HepG2 (cell line): ENCODE results near the gene COL9A3. TPM values are rescaled to one million over a fixed set of nuclear protein-coding genes. Genes with fewer than 3 reads are reported as not detected.

Experiments
- AGO1 ChIP-seq: fragments of 200-400 bp; formaldehyde crosslinking; IDR thresholded peaks from 2 replicates; pipeline ENCODE4 v1.6.1; 2017; ENCODE audit warnings: mild to moderate bottlenecking, low read depth, low read length, moderate library complexity; ENCODE audit not compliant: poor library complexity, severe bottlenecking
- ASH2L ChIP-seq: fragments of 300-600, 200-600 bp; sonication (generic); IDR thresholded peaks from 2 replicates; pipeline ENCODE4 v1.7.0; 2017; ENCODE audit warnings: low read depth, mild to moderate bottlenecking, moderate library complexity, mixed read lengths, low read length; ENCODE audit not compliant: insufficient read length
- BHLHE40 ChIP-seq: IDR thresholded peaks from 2 replicates; pipeline ENCODE4 v1.6.1; 2011; ENCODE audit warnings: low read length, improper control_type of control experiment
- HCFC1 ChIP-seq: fragments of 150-350 bp; IDR thresholded peaks from 2 replicates; pipeline ENCODE4 v1.6.1; 2014; ENCODE audit warnings: low read depth, low read length
- HOXA5 ChIP-seq: sonication (generic); formaldehyde crosslinking; IDR thresholded peaks from 2 replicates; pipeline ENCODE4 v1.4.0; 2020; ENCODE audit warnings: missing genetic modification reagents
- PRMT3 ChIP-seq: sonication (generic); formaldehyde crosslinking; IDR thresholded peaks from 2 replicates; pipeline ENCODE4 v1.8.1; 2022; ENCODE audit warnings: low read depth, mild to moderate bottlenecking, moderate library complexity, missing genetic modification reagents, borderline replicate concordance
- RBM39 ChIP-seq: fragments of 200-400 bp; formaldehyde crosslinking; IDR thresholded peaks from one replicate; pipeline ENCODE4 v1.6.1; 2018; ENCODE audit warnings: antibody characterized with exemption, mild to moderate bottlenecking, low read depth, low read length; ENCODE audit not compliant: poor library complexity, severe bottlenecking
- TGIF2 ChIP-seq: IDR thresholded peaks from 2 replicates; pipeline ENCODE4 v1.6.1; 2016; ENCODE audit warnings: control low read depth, missing compliant biosample characterization
- TMF1 ChIP-seq: sonication (generic); formaldehyde crosslinking; IDR thresholded peaks from 2 replicates; pipeline ENCODE4 v1.8.1; 2022; ENCODE audit warnings: low read depth, missing genetic modification reagents
- ZKSCAN5 ChIP-seq: sonication (generic); formaldehyde crosslinking; IDR thresholded peaks from 2 replicates; pipeline ENCODE4 v1.5.1; 2020; ENCODE audit warnings: mild to moderate bottlenecking, missing genetic modification reagents
- ZNF224 ChIP-seq: sonication (generic); formaldehyde crosslinking; IDR thresholded peaks from 2 replicates; pipeline ENCODE4 v1.5.0; 2020; ENCODE audit warnings: mild to moderate bottlenecking, missing genetic modification reagents
- ZNF335 ChIP-seq: sonication (generic); formaldehyde crosslinking; IDR thresholded peaks from 2 replicates; pipeline ENCODE4 v1.4.0; 2020; ENCODE audit warnings: missing genetic modification reagents
- ZNF570 ChIP-seq: sonication (generic); formaldehyde crosslinking; IDR thresholded peaks from 2 replicates; pipeline ENCODE4 v1.4.0; 2020; ENCODE audit warnings: mild to moderate bottlenecking, missing genetic modification reagents, borderline replicate concordance
- ZSCAN31 ChIP-seq: sonication (generic); formaldehyde crosslinking; IDR thresholded peaks from 2 replicates; pipeline ENCODE4 v1.5.0; 2020; ENCODE audit warnings: low read depth, mild to moderate bottlenecking, missing genetic modification reagents
- polyA plus RNA-seq, 8 experiments: library from polyadenylated mRNA; depleted of rRNA in 3 of 8; stranded (reverse) in 7 of 8; unstranded in 1 of 8; fragments of >200 nt; fragmentation: Illumina TruSeq in 4 of 8; extraction: Trizol in 4 of 8; gene quantifications; 2 replicates each; pipeline versions ENCODE4 v1.2.1 to v1.2.3, GENCODE V29; 2011 to 2016; ENCODE audit warnings: low read depth in 4 of 8, missing spikeins in 1 of 8, mixed read lengths in 1 of 8; ENCODE audit not compliant: insufficient read depth in 1 of 8
- total RNA-seq, 5 experiments: library from RNA; depleted of rRNA; stranded (reverse); fragments of >200 nt; fragmentation: Illumina TruSeq; extraction: Trizol; gene quantifications; 2 replicates each; pipeline ENCODE4 v1.2.3, GENCODE V29; 2016; ENCODE audit warnings: low read depth in 1 of 5
- TF ChIP-seq, protein P1 (sequence below): sonication (generic); formaldehyde crosslinking; IDR thresholded peaks from 2 replicates; pipeline ENCODE4 v1.4.0; 2020; ENCODE audit warnings: missing genetic modification reagents, borderline replicate concordance
- TF ChIP-seq, protein P2 (sequence below): sonication (generic); formaldehyde crosslinking; IDR thresholded peaks from 2 replicates; pipeline ENCODE4 v1.5.0; 2020; ENCODE audit warnings: missing genetic modification reagents, mild to moderate bottlenecking, borderline replicate concordance
- TF ChIP-seq, protein P3 (sequence below): sonication (generic); formaldehyde crosslinking; IDR thresholded peaks from 2 replicates; pipeline ENCODE4 v1.5.0; 2020; ENCODE audit warnings: mild to moderate bottlenecking, low read depth, missing genetic modification reagents, borderline replicate concordance
- TF ChIP-seq, protein P4 (sequence below): sonication (generic); formaldehyde crosslinking; IDR thresholded peaks from 2 replicates; pipeline ENCODE4 v1.5.0; 2020; ENCODE audit warnings: missing genetic modification reagents, mild to moderate bottlenecking, borderline replicate concordance
- TF ChIP-seq, protein P5 (sequence below): sonication (generic); formaldehyde crosslinking; IDR thresholded peaks from 2 replicates; pipeline ENCODE4 v1.9.0; 2021; ENCODE audit warnings: missing genetic modification reagents, mild to moderate bottlenecking, borderline replicate concordance
- TF ChIP-seq, protein P6 (sequence below): sonication (generic); formaldehyde crosslinking; IDR thresholded peaks from 2 replicates; pipeline ENCODE4 v1.9.0; 2021; ENCODE audit warnings: missing genetic modification reagents, borderline replicate concordance

COL9A3 gene
- total and polyA plus RNA-seq, 2 of the 13 experiments (the other 11 are each of a cell fraction or from before 2014, with no cell fraction given), result 155 to 204 TPM

DNA sequence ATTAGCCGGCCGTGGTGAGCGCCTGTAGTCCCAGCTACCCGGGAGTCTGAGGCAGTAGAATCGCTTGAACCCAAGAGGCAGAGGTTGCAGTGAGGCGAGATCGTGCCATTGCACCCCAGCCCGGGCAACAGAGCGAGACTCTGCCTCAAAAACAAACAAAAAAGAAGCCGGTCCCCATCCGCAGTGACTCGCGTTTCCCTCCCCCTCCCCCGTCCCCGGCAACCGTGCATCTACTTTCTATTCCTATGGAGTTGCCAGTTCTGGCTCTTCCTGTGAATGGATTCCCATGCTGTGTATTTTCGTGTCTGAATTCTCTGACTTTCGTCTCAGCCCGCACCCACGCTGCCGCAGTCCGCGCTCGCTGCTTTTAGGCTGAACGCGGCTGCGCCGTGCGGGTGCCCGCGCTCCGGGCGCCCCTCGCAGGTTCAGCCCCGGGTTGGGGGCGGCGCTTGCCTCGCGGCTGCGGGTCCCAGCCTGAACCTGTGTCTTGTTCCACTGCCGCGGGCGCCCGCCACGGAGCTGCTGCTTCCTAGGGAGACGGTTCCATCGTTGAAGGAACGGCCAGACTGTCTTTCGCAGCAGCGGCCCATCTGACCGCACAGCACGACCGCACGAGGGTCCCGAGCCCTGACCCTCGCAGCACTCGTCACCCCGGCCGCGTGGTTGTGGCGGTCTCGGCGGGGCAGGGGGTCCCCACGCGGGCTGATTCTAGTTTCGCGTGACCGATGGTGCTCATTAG lies 21.7 kb upstream of the COL9A3 start (continued):
- TF ChIP-seq, protein P1, sequence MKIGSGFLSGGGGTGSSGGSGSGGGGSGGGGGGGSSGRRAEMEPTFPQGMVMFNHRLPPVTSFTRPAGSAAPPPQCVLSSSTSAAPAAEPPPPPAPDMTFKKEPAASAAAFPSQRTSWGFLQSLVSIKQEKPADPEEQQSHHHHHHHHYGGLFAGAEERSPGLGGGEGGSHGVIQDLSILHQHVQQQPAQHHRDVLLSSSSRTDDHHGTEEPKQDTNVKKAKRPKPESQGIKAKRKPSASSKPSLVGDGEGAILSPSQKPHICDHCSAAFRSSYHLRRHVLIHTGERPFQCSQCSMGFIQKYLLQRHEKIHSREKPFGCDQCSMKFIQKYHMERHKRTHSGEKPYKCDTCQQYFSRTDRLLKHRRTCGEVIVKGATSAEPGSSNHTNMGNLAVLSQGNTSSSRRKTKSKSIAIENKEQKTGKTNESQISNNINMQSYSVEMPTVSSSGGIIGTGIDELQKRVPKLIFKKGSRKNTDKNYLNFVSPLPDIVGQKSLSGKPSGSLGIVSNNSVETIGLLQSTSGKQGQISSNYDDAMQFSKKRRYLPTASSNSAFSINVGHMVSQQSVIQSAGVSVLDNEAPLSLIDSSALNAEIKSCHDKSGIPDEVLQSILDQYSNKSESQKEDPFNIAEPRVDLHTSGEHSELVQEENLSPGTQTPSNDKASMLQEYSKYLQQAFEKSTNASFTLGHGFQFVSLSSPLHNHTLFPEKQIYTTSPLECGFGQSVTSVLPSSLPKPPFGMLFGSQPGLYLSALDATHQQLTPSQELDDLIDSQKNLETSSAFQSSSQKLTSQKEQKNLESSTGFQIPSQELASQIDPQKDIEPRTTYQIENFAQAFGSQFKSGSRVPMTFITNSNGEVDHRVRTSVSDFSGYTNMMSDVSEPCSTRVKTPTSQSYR (CRISPR knock-in tag), result no peak
- TF ChIP-seq, protein P2, sequence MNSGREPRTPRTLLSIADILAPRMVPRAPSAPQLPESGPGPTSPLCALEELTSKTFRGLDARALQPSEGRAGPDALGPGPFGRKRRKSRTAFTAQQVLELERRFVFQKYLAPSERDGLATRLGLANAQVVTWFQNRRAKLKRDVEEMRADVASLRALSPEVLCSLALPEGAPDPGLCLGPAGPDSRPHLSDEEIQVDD (CRISPR knock-in tag), result no peak
- TF ChIP-seq ZNF224 (no peak), HOXA5 (peak; percentile 96), ZNF570 (0 out of 2 replicates have a peak, but pooled peaks have one; percentile 59), TGIF2 (CRISPR knock-in tag) (no peak), AGO1 (peak; percentile 31), TMF1 (peak; percentile 32), ZSCAN31 (CRISPR knock-in tag) (peak; percentile 89), HCFC1 (no peak), ZKSCAN5 (CRISPR knock-in tag) (no peak), ASH2L (peak; percentile 27), ZNF335 (CRISPR knock-in tag) (0 out of 2 replicates have a peak, but pooled peaks have one; percentile 27), RBM39 (peak; percentile 41), BHLHE40 (no peak), PRMT3 (CRISPR knock-in tag) (no peak)
- TF ChIP-seq, protein P3, sequence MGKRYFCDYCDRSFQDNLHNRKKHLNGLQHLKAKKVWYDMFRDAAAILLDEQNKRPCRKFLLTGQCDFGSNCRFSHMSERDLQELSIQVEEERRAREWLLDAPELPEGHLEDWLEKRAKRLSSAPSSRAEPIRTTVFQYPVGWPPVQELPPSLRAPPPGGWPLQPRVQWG (CRISPR knock-in tag), result no peak
- TF ChIP-seq, protein P4, sequence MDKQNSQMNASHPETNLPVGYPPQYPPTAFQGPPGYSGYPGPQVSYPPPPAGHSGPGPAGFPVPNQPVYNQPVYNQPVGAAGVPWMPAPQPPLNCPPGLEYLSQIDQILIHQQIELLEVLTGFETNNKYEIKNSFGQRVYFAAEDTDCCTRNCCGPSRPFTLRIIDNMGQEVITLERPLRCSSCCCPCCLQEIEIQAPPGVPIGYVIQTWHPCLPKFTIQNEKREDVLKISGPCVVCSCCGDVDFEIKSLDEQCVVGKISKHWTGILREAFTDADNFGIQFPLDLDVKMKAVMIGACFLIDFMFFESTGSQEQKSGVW (CRISPR knock-in tag), result 0 out of 2 replicates have a peak, but pooled peaks have one; percentile 36
- TF ChIP-seq, protein P5, sequence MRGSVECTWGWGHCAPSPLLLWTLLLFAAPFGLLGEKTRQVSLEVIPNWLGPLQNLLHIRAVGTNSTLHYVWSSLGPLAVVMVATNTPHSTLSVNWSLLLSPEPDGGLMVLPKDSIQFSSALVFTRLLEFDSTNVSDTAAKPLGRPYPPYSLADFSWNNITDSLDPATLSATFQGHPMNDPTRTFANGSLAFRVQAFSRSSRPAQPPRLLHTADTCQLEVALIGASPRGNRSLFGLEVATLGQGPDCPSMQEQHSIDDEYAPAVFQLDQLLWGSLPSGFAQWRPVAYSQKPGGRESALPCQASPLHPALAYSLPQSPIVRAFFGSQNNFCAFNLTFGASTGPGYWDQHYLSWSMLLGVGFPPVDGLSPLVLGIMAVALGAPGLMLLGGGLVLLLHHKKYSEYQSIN, result no peak
- TF ChIP-seq, protein P6, sequence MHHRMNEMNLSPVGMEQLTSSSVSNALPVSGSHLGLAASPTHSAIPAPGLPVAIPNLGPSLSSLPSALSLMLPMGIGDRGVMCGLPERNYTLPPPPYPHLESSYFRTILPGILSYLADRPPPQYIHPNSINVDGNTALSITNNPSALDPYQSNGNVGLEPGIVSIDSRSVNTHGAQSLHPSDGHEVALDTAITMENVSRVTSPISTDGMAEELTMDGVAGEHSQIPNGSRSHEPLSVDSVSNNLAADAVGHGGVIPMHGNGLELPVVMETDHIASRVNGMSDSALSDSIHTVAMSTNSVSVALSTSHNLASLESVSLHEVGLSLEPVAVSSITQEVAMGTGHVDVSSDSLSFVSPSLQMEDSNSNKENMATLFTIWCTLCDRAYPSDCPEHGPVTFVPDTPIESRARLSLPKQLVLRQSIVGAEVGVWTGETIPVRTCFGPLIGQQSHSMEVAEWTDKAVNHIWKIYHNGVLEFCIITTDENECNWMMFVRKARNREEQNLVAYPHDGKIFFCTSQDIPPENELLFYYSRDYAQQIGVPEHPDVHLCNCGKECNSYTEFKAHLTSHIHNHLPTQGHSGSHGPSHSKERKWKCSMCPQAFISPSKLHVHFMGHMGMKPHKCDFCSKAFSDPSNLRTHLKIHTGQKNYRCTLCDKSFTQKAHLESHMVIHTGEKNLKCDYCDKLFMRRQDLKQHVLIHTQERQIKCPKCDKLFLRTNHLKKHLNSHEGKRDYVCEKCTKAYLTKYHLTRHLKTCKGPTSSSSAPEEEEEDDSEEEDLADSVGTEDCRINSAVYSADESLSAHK (CRISPR knock-in tag), result no peak; the same call in 1 of the 2 replicates
